ENCODE data around the gene RTN4. TPM values are rescaled to one million over a fixed set of nuclear protein-coding genes. Genes with fewer than 3 reads are reported as not detected.
"Not testable (repeated sequence)": the region's sequence is repeated elsewhere in the genome, so short reads cannot be mapped to it uniquely, and the experiment has no call there.

RTN4 gene
- total RNA-seq, 2 donors from 2014 or later = 86.5 to 88.5 TPM

DNA sequence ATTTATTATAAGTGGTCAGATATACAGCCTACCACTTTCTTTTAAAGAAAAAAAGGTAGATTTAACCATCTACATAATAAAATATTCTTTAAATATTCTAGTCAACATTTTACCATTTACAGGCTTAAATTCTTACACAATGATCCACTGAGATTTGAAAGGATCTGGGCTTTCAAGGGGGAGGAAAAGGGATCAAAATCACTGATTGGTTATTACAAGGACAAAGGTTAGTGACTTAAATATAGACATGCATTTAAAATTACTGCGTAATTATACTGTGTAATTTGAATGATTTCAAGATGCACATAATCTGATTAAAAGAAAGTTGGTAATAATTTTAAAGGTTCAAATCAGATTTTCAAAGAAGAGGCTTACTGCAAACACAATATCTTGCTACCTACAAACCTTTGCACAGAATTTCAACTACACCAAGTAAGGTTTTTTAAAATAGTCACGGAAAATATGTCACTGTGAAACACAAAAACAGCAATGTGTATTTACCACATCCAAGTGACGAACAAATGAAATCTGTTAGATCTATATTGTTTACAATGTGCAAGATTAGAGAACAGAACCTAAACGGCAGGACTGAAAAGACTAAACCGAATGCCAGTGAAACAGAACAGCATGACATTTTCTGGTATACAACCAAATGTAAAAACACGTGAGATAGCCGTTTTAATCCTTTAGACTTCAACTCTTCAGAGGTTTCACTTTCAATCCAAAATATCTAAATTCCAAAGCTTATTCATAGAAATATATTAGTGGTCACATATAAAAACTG is 40.8 kb downstream of the RTN4 start:
- Mint-ChIP-seq H3K36me3 (no peaks in the 10 kb centered on the region), H3K27ac (no peak overlapping the region), H3K9me3 (no peaks in the 10 kb centered on the region)
- DNase-seq (ENCODE audit: low spot score in 2 of 2) (no peak), ATAC-seq (peak in 1 of 2 donors; percentile 51)

DNA sequence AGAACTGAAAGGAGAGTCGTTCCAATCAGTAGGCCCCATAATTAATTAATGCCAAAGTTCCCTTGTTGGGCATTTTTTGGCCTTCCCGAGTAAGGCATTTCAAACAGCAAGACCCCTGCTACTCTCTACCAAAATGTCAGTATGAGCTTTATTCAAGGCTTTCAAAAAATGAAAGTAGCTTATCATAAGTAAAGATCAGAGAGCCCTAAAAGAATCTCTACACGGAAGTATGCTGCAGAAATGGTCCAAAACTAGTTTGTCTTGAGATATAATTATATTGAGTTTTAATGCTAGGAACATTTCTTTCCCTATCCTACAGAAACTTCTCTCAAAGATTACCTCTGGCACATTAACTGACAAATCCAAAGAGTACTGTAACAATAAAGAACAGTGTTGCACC is 43.9 kb downstream of the RTN4 start:
- DNase-seq (ENCODE audit: low spot score in 2 of 2) = no peak
- Mint-ChIP-seq H3K27ac (no peak overlapping the region), H3K9me3 (no peaks in the 10 kb centered on the region), H3K36me3 (no peaks in the 10 kb centered on the region)
- no peak for ATAC-seq

DNA sequence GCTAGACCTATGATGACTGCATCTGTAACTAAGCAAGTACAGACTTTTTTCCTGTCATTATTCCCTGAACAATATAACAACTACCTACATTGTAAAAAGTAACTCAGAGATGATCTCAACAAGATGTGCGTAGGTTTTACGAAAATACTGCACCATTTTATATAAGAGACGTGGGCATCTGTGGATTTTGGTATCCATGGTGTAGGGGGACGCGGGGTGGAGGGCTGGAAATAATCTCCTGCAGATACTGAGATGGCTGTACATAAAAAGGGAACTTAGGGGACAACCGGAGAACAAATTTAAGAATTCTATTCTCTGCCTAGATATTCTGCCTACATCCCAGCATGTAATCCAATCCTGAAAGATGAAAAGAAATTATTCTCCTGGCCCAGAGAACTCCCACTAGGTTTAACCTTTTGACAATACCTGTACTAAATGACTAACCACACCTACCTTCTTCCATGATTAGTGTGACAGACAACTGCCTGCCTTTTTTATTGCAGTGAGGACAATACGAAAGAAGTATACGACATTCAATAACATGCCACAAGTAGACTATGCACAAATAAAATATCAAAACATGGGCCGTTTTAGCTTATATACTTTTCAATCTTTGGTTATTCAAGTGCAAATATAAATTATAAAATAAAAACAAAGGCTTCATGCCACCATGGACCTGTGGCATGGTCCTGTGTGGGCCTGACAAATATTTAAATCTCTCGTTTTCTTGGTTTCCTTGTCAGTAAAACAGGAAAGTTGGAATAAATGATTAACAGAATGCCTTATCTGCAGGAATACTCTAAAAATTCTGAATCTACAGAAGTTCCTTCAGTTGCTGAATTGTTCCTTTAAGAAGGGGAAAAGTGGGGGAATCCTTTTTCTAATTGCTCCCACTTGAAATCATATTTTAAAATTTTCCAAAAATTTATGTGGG is 46.3 kb downstream of the RTN4 start:
- Mint-ChIP-seq H3K9me3 (no peaks in the 10 kb centered on the region), H3K36me3 (no peaks in the 10 kb centered on the region), H3K27ac (no peak overlapping the region)
- ATAC-seq (no peak), DNase-seq (ENCODE audit: low spot score in 2 of 2) (no peak)

DNA sequence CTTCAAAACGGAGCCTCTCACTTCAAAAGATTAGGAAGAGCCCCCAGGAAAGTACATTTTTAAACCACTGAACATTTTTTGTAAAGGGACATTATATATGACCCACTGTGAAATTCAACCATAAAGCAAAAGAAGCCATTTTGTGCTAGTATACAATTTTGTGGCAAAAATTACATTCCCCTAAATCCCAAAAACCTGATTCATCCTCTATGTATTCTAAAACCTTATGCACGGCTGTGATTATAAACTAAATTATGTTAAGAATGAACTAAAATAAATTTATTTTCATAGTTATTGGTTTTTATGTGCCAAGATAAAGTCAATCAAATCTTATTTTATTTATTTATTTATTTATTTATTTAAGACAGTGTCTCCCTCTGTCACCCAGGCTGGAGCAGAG is 48.5 kb downstream of the RTN4 start:
- DNase-seq (ENCODE audit: low spot score in 2 of 2) = no peak
- Mint-ChIP-seq H3K27ac (no peak overlapping the region), H3K9me3 (no peaks in the 10 kb centered on the region)

DNA sequence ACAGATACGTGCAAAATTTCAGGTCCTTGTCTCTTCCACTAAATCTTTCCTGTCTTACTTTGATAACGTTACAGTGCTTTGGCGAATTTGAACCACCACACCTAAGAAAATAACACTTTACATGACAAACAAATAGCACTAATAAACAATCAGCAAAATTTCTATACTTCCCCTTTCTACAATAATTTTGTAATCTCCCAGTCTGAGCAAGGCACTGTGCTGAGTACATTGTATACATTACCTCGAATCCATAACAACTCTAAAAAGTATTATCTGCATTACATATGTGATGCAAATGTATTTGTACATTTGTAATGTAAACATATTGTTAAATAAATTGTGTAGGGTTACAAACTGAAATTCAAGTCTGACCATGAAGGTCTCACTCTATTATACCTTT is 49.9 kb downstream of the RTN4 start:
- DNase-seq (ENCODE audit: low spot score in 2 of 2) (no peak), ATAC-seq (no peak)
- Mint-ChIP-seq H3K27ac (no peak overlapping the region), H3K36me3 (no peaks in the 10 kb centered on the region), H3K9me3 (no peaks in the 10 kb centered on the region)

More for the DNA sequence above, 48.5 kb downstream of the RTN4 start:
- ATAC-seq = no peak
- no peaks in the 10 kb centered on the region for H3K36me3 Mint-ChIP-seq

DNA sequence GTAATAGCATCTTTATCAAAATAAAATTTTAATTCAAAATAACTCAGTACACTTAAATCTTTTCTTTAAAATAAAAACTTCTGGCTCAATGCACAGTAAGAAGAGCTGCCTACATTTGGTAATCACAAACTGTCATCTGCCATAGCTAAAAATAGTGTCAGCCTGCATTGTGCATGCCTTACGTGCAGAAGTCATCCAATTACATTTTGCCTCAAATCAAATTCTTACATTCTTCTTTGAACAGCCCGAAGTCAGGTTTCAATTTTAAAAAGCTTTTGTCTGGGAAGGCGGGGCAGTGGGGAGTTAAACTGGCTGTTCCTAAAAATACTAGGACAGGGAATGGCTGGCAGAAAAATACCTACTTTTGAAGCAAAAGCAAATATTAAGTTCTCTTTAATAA is 51.1 kb downstream of the RTN4 start:
- ATAC-seq = no peak
- peaks cover 0 to 5% of the 10 kb centered on the region in 2 donors for H3K36me3 Mint-ChIP-seq
- no peak for DNase-seq (ENCODE audit: low spot score in 2 of 2)
- H3K9me3 Mint-ChIP-seq = no peaks in the 10 kb centered on the region
- H3K27ac Mint-ChIP-seq = no peak overlapping the region

DNA sequence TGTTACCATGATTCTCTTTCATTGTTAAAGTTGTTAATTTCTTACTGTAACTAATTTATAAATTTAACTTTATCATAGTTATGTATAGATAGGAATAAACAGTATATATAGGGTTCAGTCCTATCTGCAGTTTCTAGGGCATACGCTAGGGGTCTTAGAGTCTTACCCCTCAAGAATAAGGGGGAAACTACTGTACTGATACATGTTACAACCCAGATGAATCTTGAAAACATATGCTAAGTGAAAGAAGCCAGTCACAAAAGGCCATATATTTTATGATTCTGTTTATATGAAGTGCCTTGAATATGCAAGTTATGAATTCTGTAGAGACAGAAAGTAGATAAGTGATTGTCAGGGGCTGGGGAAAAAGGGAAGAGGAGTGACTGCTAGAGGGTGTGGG is 52.4 kb downstream of the RTN4 start:
- no peak for DNase-seq (ENCODE audit: low spot score in 2 of 2)
- no peak for ATAC-seq
- Mint-ChIP-seq H3K36me3 (peaks cover 0 to 6% of the 10 kb centered on the region in 2 donors), H3K9me3 (no peaks in the 10 kb centered on the region), H3K27ac (no peak overlapping the region)

DNA sequence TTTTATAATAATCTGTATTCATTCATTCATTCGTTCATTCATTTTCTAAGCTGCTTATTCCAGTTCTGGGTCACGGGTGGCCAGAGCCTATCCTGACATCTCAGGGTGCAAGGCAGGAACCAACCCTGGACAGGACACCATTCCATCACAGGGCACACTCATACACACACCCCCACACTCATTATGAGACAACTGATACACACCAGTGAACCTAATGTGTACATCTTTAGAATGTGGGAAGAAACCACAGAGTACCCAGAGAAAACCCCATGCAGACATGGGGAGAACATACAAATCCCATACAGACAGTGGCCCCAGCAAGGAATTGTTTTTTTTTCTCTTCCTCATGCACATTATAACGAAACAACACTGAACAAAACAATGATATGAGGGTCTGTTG is 54.7 kb downstream of the RTN4 start:
- DNase-seq (ENCODE audit: low spot score in 2 of 2) = no peak
- peaks cover 0 to 6% of the 10 kb centered on the region in 2 donors for H3K36me3 Mint-ChIP-seq
- no peaks in the 10 kb centered on the region for H3K9me3 Mint-ChIP-seq
- H3K27ac Mint-ChIP-seq = no peak overlapping the region
- peak in 1 of 2 donors; percentile 40 for ATAC-seq

DNA sequence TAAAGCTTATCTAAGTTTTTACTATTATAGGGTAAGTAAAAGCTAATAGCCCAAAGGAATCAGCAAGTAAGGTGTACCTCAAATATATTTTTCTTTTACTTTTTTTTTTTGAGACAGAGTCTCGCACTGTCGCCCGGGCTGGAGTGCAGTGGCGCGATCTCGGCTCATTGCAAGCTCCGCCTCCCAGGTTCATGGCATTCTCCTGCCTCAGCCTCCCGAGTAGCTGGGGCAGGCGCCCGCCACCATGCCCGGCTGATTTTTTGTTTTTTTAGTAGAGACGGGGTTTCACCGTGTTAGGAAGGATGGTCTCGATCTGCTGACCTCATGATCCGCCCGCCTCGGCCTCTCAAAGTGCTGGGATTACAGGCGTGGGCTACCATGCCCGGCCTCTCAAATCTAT is 59.6 kb downstream of the RTN4 start:
- H3K36me3 Mint-ChIP-seq = peaks cover 11 to 15% of the 10 kb centered on the region in 2 donors

DNA sequence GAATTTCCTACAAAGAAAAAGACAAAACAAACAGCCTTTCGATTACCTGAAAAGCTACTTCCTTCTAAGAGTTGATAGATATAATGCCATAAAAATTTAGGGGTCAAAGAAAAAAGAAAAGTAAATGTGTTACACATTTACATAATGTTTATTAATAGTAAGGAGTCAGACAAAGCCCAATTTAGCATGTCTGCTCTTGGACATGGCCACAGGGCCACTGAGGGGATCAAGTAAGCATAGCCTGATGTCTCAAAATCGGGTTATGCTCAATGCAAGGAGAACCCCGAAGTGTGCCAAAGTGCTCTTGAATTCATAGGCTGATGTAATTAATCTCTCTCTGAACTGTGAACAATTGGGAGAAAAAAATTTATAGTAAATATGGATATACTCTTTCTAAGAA is 61.6 kb downstream of the RTN4 start:
- H3K36me3 Mint-ChIP-seq = peaks cover 11 to 15% of the 10 kb centered on the region in 2 donors
- ATAC-seq = no peak
- H3K9me3 Mint-ChIP-seq = no peaks in the 10 kb centered on the region
- no peak for DNase-seq (ENCODE audit: low spot score in 2 of 2)
- peak overlapping the region in 1 of 2 donors; percentile 3 for H3K27ac Mint-ChIP-seq

More for the DNA sequence above, 59.6 kb downstream of the RTN4 start:
- ATAC-seq; DNase-seq (ENCODE audit: low spot score in 2 of 2); H3K27ac Mint-ChIP-seq; H3K9me3 Mint-ChIP-seq: not testable (repeated sequence)

DNA sequence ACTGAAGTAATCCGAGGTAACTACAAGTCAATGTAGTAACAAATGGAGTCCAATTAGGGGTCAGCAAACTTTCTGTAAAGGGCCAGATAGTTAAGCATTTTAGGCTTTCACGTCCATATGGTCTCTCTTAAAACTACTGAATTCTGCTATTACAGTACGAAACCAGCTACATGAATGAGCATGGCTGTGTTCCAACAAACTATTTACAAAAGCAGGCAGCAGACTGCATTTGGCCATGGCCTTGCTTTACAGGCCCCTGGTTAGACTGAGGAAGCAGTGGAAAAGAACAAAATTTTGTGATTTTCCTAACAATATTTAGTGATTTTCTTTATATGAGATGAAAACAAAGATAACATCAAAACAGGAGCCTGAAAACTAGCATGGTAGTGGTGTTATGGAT is 64.0 kb downstream of the RTN4 start:
- DNase-seq (ENCODE audit: low spot score in 2 of 2) = no peak
- Mint-ChIP-seq H3K36me3 (peaks cover 11 to 21% of the 10 kb centered on the region in 2 donors), H3K9me3 (no peaks in the 10 kb centered on the region), H3K27ac (no peak overlapping the region)
- no peak for ATAC-seq

DNA sequence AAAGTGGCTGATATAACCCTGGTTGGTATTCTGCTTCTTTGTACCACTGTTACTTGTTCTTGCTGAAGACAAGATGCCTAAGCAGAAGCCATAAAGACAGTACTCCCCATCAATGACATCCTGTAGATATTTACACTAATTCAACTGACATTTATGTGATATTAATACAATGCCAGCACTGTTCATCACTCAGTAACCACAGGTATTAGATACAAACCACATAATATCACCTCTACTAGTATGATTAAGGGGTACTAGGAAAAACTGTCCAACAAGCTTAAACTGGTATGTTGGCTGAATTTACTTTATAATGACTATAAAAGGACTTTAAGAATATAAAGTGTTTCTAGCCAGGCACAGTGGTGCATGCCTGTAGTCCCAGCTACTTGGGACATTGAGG is 65.8 kb downstream of the RTN4 start:
- Mint-ChIP-seq H3K36me3 (peaks cover 11 to 21% of the 10 kb centered on the region in 2 donors), H3K27ac (no peak overlapping the region), H3K9me3 (no peaks in the 10 kb centered on the region)
- DNase-seq (ENCODE audit: low spot score in 2 of 2) = no peak
- ATAC-seq = no peak

DNA sequence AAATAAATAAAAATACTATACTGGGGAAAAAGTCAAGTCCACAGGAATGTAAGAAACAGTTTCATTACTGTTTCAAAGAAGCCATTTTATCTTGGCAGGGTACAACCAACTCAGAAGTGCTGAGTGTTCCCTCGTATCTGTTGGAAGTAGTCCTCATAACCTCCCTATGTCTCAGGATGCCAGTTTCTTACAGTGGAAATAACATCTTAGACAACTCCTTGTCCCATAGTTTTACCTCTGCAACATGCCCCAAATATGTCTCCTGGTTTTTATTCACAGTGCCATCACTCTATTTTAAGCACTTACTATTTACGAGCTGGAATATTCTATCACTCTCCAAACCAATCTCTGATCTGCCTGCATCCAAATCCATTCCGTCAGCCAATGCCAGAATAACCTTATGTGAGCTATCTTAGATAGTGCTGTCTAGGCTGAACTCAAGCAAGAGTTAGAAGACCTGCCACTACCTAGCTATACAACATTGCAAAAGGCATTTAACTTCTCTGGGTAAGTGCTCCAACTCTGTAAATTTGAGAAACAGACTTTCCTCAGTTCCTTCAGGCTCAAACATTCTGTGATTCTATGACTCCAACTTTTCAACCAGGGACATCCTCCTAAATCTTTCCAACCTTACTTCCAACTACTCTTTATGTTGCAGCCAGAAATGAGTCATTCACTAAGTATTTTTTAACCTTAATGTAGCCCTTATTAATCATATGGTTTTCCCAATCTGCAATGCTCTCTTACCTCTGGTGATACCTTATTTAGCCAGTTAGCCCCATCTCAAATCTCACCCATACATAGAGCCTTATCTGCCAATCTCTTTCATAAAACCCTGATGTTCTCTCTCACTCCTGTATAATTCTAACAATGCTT is 66.7 kb downstream of the RTN4 start:
- ATAC-seq (no peak), DNase-seq (ENCODE audit: low spot score in 2 of 2) (no peak)
- Mint-ChIP-seq H3K27ac (no peak overlapping the region), H3K9me3 (no peaks in the 10 kb centered on the region), H3K36me3 (peaks cover 11 to 21% of the 10 kb centered on the region in 2 donors)

DNA sequence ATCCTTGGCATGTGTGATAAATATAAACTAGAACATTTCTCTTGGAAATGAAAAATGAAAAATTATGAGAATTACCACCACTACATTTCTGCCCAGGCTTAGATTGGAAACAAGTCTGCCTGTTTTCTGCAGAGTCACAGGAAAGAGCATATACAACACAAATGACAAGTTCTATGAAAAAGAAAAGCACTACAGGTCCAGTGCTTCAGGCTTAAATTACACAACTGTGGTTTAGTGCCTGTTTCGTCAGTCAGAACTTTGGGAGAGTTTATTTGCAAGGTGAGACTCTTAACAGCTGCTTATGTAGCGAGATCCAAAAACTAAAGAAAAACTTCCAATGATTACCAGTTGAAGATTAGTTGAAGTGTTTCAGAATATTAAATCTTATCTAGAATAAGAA is 68.9 kb downstream of the RTN4 start:
- Mint-ChIP-seq H3K27ac (no peak overlapping the region), H3K36me3 (peaks cover 3 to 16% of the 10 kb centered on the region in 2 donors), H3K9me3 (no peaks in the 10 kb centered on the region)
- DNase-seq (ENCODE audit: low spot score in 2 of 2) = no peak
- no peak for ATAC-seq

DNA sequence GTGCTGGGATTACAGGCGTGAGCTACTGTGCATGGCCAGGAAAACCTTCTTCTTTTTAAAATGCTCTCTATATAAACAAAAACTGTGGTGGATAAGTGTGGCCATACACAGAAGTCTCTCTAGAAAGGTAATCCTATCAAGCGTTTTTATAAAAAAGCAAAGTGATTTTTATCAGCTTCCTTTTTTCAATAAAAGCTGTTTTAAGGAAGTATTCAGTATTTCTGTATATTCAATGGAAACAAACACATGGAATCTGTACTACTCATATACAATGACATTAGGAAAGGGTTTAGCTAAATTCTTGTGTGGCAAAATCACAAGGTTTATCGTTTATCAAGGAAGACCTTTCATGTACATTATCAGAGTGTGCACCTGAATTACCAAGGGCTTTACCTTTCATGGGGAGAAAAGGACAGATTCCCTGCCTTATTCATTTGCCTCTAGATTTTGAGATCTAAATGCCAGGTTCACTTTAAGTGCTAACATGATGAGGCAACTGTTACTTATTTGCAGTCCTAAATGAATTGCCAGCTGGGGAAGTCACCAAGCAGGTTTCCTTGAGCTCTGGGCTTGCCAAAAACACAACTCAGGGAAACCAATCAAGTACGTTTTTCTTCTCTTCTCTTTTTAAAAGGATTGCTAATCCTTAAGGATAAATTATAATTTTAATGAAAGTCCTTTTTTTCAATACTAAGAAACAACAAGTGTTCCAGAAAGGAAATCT is 70.8 kb downstream of the RTN4 start:
- Mint-ChIP-seq H3K9me3 (no peaks in the 10 kb centered on the region), H3K36me3 (peaks cover 0 to 5% of the 10 kb centered on the region in 2 donors), H3K27ac (no peak overlapping the region)
- DNase-seq (ENCODE audit: low spot score in 2 of 2) = no peak
- ATAC-seq = no peak

DNA sequence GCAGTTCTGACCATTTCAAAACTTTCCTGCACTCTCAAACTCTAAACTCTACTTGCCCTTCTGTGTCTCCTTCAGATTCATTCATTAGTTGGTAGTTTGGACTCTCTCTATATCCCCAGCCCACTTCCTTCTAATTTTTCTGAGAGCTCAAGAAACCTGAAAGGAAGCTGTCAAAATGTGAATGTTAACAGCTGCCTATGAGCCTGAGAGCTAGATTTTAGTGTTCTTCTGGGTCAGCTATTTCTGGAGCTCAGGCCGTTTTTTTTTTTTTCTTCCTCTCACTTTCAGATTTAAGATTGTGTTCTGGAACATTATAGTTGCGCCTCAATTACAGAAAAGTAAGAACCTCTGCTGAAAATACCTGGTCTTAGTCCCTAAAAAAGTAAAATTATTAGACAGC is 73.1 kb downstream of the RTN4 start:
- no peak for ATAC-seq
- H3K27ac Mint-ChIP-seq = no peak overlapping the region
- H3K36me3 Mint-ChIP-seq = peaks cover 0 to 7% of the 10 kb centered on the region in 2 donors
- H3K9me3 Mint-ChIP-seq = no peaks in the 10 kb centered on the region
- no peak for DNase-seq (ENCODE audit: low spot score in 2 of 2)

All from activated naive CD4-positive, alpha-beta T cell treated with anti-CD3 and anti-CD28 coated beads, Interleukin-2, amount 50 U/mL, for 72 hours (primary cell).